Stimulated activated CD4-positive, alpha-beta T cell treated with anti-CD3 and anti-CD28 coated beads, Interleukin-12 subunit alpha, Interleukin-12 subunit beta, amount 100 ng/mL, for 24 hours (primary cell): ENCODE data around the gene NUDT1.

ENCODE experiments used
- DNase-seq, 2 experiments: peaks; one replicate each; pipeline ENCODE4 v3.0.0-alpha.2; 2020; ENCODE audit warnings: low read depth in 2 of 2

The NUDT1 gene

GRCh38 chr7:2241580-2242540, at the start of gene NUDT1, which contains the start of gene MRM2:
Gene NUDT1, plus strand, starts transcription at chr7:2242226. Its CDS starts 2,349 bp downstream, at chr7:2244575.
Gene MRM2, minus strand, starts transcription at chr7:2242205. Its CDS starts 36 bp downstream, at chr7:2242169.
- DNase-seq, result peak; percentile 51 to 63

GRCh38 chr7:2192831-2193534, 49.0 kb upstream of the NUDT1 start:
- DNase-seq, result no peak

GRCh38 chr7:2193575-2194305, 48.3 kb upstream of the NUDT1 start:
- DNase-seq, result no peak

- no peak for DNase-seq
Observed at GRCh38 chr7:2195400-2196246, 46.4 kb upstream of the NUDT1 start.

- DNase-seq, result no peak
Observed at GRCh38 chr7:2196381-2197378, 45.3 kb upstream of the NUDT1 start.

GRCh38 chr7:2197436-2198155, 44.4 kb upstream of the NUDT1 start:
- DNase-seq, result no peak

DNA sequence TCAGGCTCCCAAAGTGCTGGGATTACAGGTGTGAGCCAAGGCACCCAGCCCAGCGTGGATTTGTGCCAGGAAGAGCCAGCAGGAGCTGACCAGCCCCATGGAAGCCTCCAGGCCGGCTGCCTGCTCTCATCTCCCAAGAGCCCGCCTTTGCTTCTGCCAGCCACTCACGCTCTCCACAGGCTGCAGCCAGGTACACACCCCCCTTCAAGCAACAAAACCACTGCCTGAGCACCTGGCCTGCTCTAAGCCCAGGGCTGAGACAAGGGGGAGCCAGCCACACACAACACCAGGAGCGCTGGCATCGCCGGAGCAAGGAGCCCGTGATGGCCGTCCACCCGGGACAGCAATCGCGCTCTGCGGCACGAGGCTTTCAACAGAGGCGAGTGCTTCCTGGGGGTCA, 43.8 kb upstream of the NUDT1 start:
- no peak for DNase-seq

GRCh38 chr7:2198760-2199159, 43.3 kb upstream of the NUDT1 start:
- no peak for DNase-seq

- no peak for DNase-seq
Observed at GRCh38 chr7:2199528-2199927, 42.5 kb upstream of the NUDT1 start.

GRCh38 chr7:2199956-2200583, 42.0 kb upstream of the NUDT1 start:
- no peak for DNase-seq

GRCh38 chr7:2200584-2200980, 41.4 kb upstream of the NUDT1 start:
- DNase-seq, result no peak

DNA sequence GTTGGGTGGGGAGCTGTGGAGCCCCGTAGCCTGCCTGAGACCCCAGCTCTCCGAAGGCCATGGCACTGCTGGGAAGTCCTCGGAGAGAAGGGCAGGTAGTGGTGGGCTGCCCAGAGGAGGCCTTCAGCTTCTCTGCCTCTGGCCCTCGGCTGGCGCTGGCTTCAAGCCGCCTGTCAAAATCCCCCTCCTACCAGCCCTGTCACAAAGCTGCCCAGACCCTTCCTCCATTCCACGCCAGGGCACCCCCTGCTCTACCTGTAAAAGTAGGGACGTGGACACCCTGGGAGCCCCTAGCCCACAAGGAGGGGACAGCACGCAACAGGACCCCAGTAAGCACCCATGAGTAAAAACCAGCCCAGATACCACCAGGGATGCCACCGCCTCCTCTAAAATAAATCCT, 40.9 kb upstream of the NUDT1 start:
- no peak for DNase-seq

DNA sequence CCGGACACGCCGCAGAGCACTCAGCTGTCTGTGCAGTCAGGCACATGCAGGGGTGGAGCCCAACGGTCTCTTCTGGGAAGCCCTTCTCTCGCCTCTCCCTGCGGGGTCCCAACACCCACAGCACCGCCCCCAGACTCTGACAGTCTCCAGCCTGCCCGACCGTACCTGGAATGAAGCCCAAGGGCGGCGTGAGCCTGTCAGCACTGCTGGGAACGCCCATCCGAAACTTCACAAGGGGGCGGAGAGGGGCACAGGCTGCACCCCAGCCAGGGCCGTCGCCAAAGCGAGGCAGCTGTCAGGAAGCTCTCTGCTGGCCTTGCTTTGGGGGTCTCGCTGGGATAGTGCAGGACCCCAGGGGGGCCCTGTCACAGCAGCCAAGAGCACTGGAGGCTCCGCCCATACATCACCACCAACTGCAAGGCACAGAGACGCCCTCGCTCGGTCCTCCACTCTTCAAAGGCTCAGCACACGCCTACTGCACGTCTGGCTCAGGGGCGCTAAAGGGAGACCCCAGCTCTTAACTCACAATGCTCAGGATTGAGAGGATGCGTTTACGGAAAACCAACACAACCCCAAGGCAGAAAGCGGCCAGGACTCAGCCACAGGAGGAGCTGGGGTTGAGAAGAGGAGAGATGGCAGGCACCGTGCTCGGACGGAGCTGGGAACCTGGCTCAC, 40.2 kb upstream of the NUDT1 start:
- DNase-seq, result no peak

- DNase-seq, result no peak
Observed at GRCh38 chr7:2202361-2202761, 39.7 kb upstream of the NUDT1 start.

DNA sequence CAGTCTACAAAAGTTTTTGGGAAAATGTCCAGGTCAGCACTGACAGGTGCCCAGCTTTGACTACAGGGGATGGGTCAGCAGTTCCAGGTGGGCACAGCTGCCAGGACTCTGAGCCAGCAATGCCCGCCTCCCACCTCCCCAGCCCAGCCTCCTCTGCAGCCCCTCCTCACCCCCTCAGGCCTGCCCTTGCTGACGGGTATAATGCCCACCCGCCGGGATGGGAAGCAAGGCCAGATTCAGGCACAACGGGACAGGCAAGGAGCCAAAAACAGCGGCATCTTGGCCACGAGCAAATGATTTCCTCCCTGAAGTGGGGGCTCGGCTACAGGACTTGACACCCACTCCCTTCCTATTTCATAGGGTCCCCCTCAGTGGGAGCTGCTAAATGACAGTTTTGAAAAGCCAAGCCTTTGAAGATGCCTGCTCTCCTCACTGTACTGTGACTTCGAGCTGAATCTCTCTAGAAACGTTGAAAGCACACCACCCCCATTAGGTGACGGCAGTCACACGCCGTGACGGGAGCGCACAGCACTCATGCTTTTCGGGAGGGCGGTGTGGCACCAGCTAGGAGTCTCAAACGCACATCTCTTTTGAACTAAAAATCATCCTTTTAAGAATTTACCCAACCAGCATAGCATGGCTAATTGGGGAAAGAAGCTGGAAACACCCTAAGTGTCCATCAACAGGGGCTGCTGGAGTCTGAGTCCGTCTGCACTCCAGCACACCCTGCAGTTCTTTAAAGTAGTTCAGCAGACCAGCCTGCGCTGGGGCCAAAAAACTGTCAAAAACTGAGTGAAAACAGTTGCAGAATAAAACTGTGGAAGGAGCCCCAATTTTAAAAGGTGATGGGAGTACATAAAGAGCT, 38.9 kb upstream of the NUDT1 start:
- no peak for DNase-seq

DNA sequence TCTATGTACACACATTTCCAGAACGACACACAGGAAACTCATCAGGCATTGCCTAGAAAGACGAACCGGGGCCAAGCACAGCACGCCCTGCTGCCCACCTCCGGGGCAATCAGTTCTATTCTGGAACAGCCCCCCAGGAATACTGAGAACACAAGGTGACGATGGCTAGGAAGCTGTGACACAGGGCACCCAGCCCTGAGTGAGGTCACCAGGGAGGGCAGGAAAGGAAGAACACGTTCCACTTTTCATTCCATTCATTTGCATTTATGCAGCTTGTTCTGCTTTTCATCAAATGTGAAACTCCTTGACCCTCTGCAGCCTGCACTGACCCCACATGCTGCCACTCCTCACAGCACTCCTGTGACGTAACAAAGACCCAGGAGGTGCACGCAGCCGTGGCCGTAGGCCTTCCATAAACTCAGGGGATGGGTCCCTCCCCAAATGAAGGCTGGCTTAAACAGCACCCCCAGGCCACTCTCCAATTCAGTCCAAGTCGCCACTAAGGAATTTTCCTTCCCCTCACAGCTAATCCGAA, 38.2 kb upstream of the NUDT1 start:
- DNase-seq, result no peak

DNA sequence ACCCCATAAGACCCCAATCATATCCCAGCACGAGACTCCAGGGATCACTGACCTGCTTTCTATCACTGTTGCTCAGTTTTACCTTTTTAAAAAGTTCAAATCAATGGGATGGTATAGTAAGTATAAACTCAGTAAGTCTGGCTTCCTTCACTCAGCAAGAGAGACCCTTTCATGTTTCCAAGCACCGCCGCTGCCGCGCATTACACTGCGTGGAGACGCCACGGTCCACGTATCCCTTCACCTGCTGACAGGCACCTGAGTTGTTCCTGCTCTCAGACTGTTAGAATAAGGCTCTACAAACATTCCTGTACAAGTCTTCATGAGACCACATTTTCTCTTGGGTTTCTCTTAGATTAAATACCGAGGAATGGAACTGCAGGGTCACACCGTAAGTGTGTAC, 37.6 kb upstream of the NUDT1 start:
- no peak for DNase-seq
